WTC11 (cell line): Measurements from ENCODE around the gene ZBTB20. TPM values are rescaled to one million over a fixed set of nuclear protein-coding genes. Genes with fewer than 3 reads are reported as not detected.

Experiments used
- ATAC-seq: fragments of 200-7000 bp; cut with Tn5 transposase; 2 replicates; pipeline ENCODE4 v1.10.0; 2021; ENCODE audit warnings: mild to moderate bottlenecking, moderate library complexity
- CTCF ChIA-PET: fragments of 300-600 bp; sonication (Branson Sonifier 250); formaldehyde crosslinking; loops from one replicate; lab custom pipeline; 2021; ENCODE audit warnings: antibody characterized with exemption; lab: Charles Lee
- POLR2A ChIA-PET: fragments of 350-600 bp; sonication (Branson Sonifier 250); formaldehyde crosslinking; loops from one replicate; lab custom pipeline; 2021; ENCODE audit warnings: antibody characterized with exemption; lab: Charles Lee
- DNase-seq: peaks from one replicate; pipeline ENCODE4 v3.0.0; 2021; ENCODE audit warnings: low spot score
- H3K27ac Mint-ChIP-seq: 2 replicates; pipeline ENCODE4 v1.8.0; 2021; ENCODE audit warnings: mixed read lengths
- H3K27me3 Mint-ChIP-seq: 2 replicates; pipeline ENCODE4 v1.8.0; 2021; ENCODE audit warnings: low read depth, mild to moderate bottlenecking, moderate library complexity, mixed read lengths
- H3K36me3 Mint-ChIP-seq: 2 replicates; pipeline ENCODE4 v1.8.0; 2021; ENCODE audit warnings: mixed read lengths
- H3K4me1 Mint-ChIP-seq: 2 replicates; pipeline ENCODE4 v1.8.0; 2022; ENCODE audit warnings: mixed read lengths
- H3K4me3 Mint-ChIP-seq: 2 replicates; pipeline ENCODE4 v1.8.0; 2021; ENCODE audit warnings: mild to moderate bottlenecking, moderate library complexity, mixed read lengths
- H3K9me3 Mint-ChIP-seq: 2 replicates; pipeline ENCODE4 v1.8.0; 2021; ENCODE audit warnings: mixed read lengths
- AFF4 ChIP-seq: sonication (generic); formaldehyde crosslinking; IDR thresholded peaks from 2 replicates; pipeline ENCODE4 v1.8.1; 2023; ENCODE audit warnings: mild to moderate bottlenecking, missing genetic modification reagents, borderline replicate concordance
- ATF1 ChIP-seq: sonication (generic); formaldehyde crosslinking; IDR thresholded peaks from 2 replicates; pipeline ENCODE4 v1.8.1; 2023; ENCODE audit warnings: mild to moderate bottlenecking, moderate library complexity, missing genetic modification reagents
- CBFB ChIP-seq: sonication (generic); formaldehyde crosslinking; IDR thresholded peaks from 2 replicates; pipeline ENCODE4 v1.8.1; 2022; ENCODE audit warnings: mild to moderate bottlenecking, low read depth, missing genetic modification reagents
- EMX1 ChIP-seq: fragments of 250-450 bp; sonication (Bioruptor Pico); IDR thresholded peaks from 2 replicates; pipeline ENCODE4 v1.8.0; 2021; ENCODE audit warnings: mild to moderate bottlenecking
- FOXP4 ChIP-seq: sonication (generic); formaldehyde crosslinking; IDR thresholded peaks from 2 replicates; pipeline ENCODE4 v1.8.0; 2022; ENCODE audit warnings: mild to moderate bottlenecking, missing genetic modification reagents
- GTF2I ChIP-seq: fragments of 250-450 bp; sonication (Bioruptor Pico); conservative IDR thresholded peaks from 2 replicates; pipeline ENCODE4 v1.4.0; 2021; ENCODE audit warnings: mild to moderate bottlenecking
- HMGXB4 ChIP-seq: sonication (generic); formaldehyde crosslinking; IDR thresholded peaks from 2 replicates; pipeline ENCODE4 v1.8.1; 2023; ENCODE audit warnings: mild to moderate bottlenecking, moderate library complexity, missing genetic modification reagents
- MAX ChIP-seq: sonication (generic); formaldehyde crosslinking; IDR thresholded peaks from 2 replicates; pipeline ENCODE4 v1.8.0; 2022; ENCODE audit warnings: mild to moderate bottlenecking, missing genetic modification reagents
- MLX ChIP-seq: sonication (generic); formaldehyde crosslinking; IDR thresholded peaks from 2 replicates; pipeline ENCODE4 v1.8.1; 2023; ENCODE audit warnings: mild to moderate bottlenecking, missing genetic modification reagents, moderate library complexity
- NR3C1 ChIP-seq: sonication (generic); formaldehyde crosslinking; conservative IDR thresholded peaks from 2 replicates; pipeline ENCODE4 v1.8.1; 2023; ENCODE audit warnings: low read depth, mild to moderate bottlenecking, missing genetic modification reagents
- PRRX2 ChIP-seq: fragments of 250-450 bp; sonication (Bioruptor Pico); IDR thresholded peaks from 2 replicates; pipeline ENCODE4 v1.8.0; 2021; ENCODE audit warnings: mild to moderate bottlenecking
- RORB ChIP-seq: fragments of 250-450 bp; sonication (Bioruptor Pico); IDR thresholded peaks from 2 replicates; pipeline ENCODE4 v1.9.0; 2021; ENCODE audit warnings: mild to moderate bottlenecking
- SMAD3 ChIP-seq: sonication (generic); formaldehyde crosslinking; IDR thresholded peaks from 2 replicates; pipeline ENCODE4 v1.8.0; 2022; ENCODE audit warnings: missing genetic modification reagents, mild to moderate bottlenecking, borderline replicate concordance
- SMAD4 ChIP-seq: sonication (generic); formaldehyde crosslinking; IDR thresholded peaks from 2 replicates; pipeline ENCODE4 v1.8.0; 2022; ENCODE audit warnings: mild to moderate bottlenecking, missing genetic modification reagents
- TEAD1 ChIP-seq: sonication (generic); formaldehyde crosslinking; IDR thresholded peaks from 2 replicates; pipeline ENCODE4 v1.8.0; 2022; ENCODE audit warnings: mild to moderate bottlenecking, missing genetic modification reagents
- TEAD4 ChIP-seq: sonication (generic); formaldehyde crosslinking; IDR thresholded peaks from 2 replicates; pipeline ENCODE4 v1.8.0; 2022; ENCODE audit warnings: mild to moderate bottlenecking, missing genetic modification reagents
- ZBTB21 ChIP-seq: sonication (generic); formaldehyde crosslinking; IDR thresholded peaks from 2 replicates; pipeline ENCODE4 v1.8.1; 2023; ENCODE audit warnings: mild to moderate bottlenecking, missing genetic modification reagents, borderline replicate concordance
- ZBTB43 ChIP-seq: sonication (generic); formaldehyde crosslinking; IDR thresholded peaks from 2 replicates; pipeline ENCODE4 v1.8.1; 2023; ENCODE audit warnings: mild to moderate bottlenecking, missing genetic modification reagents
- ZNF425 ChIP-seq: fragments of 250-450 bp; sonication (Bioruptor Pico); conservative IDR thresholded peaks from 2 replicates; pipeline ENCODE4 v1.9.0; 2021; ENCODE audit warnings: mild to moderate bottlenecking
- total RNA-seq: library from RNA; stranded (reverse); gene quantifications from 3 replicates; pipeline ENCODE4 v1.2.3, GENCODE V29; 2021

ZBTB20 gene
- total RNA-seq, 1 experiment from 2014 or later, result 1.5 TPM

- no peak overlapping the region for H3K4me3 Mint-ChIP-seq
- ChIA-PET POLR2A (no interaction called here), CTCF (no interaction called here)
- DNase-seq (no peak), ATAC-seq (no peak)
- no peaks in the 10 kb centered on the region for H3K27me3 Mint-ChIP-seq
- H3K36me3 Mint-ChIP-seq, result no peaks in the 10 kb centered on the region
- no peaks in the 10 kb centered on the region for H3K9me3 Mint-ChIP-seq
- H3K4me1 Mint-ChIP-seq, result peaks cover 5% of the 10 kb centered on the region
- H3K27ac Mint-ChIP-seq, result no peak overlapping the region
- TF ChIP-seq SMAD3 (CRISPR knock-in tag) (no peak), MAX (CRISPR knock-in tag) (no peak), RORB (no peak), EMX1 (CRISPR knock-in tag) (no peak), ATF1 (CRISPR knock-in tag) (no peak), TEAD1 (no peak)
Measured at GRCh38 chr3:114350690-114351089, 796.4 kb downstream of the ZBTB20 start.

GRCh38 chr3:114350271-114350670, 796.8 kb downstream of the ZBTB20 start:
- TF ChIP-seq SMAD4, result no peak
- TF ChIP-seq, all 79 proteins: peak for 0
- ChIA-PET POLR2A (no interaction called here), CTCF (no interaction called here)
- no peak overlapping the region for H3K4me3 Mint-ChIP-seq
- no peaks in the 10 kb centered on the region for H3K36me3 Mint-ChIP-seq
- no peaks in the 10 kb centered on the region for H3K9me3 Mint-ChIP-seq
- ATAC-seq (no peak), DNase-seq (no peak)
- no peaks in the 10 kb centered on the region for H3K27me3 Mint-ChIP-seq
- H3K27ac Mint-ChIP-seq, result no peak overlapping the region
- H3K4me1 Mint-ChIP-seq, result peaks cover 7% of the 10 kb centered on the region

GRCh38 chr3:114344492-114344891, 802.6 kb downstream of the ZBTB20 start:
- ChIA-PET CTCF (no interaction called here), POLR2A (no interaction called here)
- Mint-ChIP-seq H3K36me3 (no peaks in the 10 kb centered on the region), H3K9me3 (no peaks in the 10 kb centered on the region), H3K27me3 (no peaks in the 10 kb centered on the region), H3K4me1 (peaks cover 7% of the 10 kb centered on the region), H3K4me3 (no peak overlapping the region), H3K27ac (no peak overlapping the region)
- ATAC-seq (no peak), DNase-seq (no peak)
- no peak for TF ChIP-seq ATF1 (CRISPR knock-in tag)
- no peak for TF ChIP-seq PRRX2 (CRISPR knock-in tag)
- TF ChIP-seq HMGXB4 (CRISPR knock-in tag), result no peak
- TF ChIP-seq ZNF425 (CRISPR knock-in tag), result no peak
- TF ChIP-seq MLX, result no peak
- TF ChIP-seq CBFB (CRISPR knock-in tag), result no peak
- TF ChIP-seq MAX (CRISPR knock-in tag), result no peak
- no peak for TF ChIP-seq FOXP4 (CRISPR knock-in tag)
- no peak for TF ChIP-seq AFF4 (CRISPR knock-in tag)
- TF ChIP-seq NR3C1 (CRISPR knock-in tag), result no peak
- TF ChIP-seq TEAD4 (CRISPR knock-in tag), result no peak
- no peak for TF ChIP-seq ZBTB43 (CRISPR knock-in tag)
- TF ChIP-seq ZBTB21, result no peak
- no peak for TF ChIP-seq GTF2I (CRISPR knock-in tag)
